ENCODE results near the gene TMEM53.
"Not testable (repeated sequence)": the region's sequence is repeated elsewhere in the genome, so short reads cannot be mapped to it uniquely, and the experiment has no call there.

Gene TMEM53

GRCh38 chr1:44675186-44675585 lies 905 bp upstream of the TMEM53 start:
- no peak for DNase-seq (ENCODE audit: insufficient read length, low spot score)
- FAIRE-seq, result no peak

DNA sequence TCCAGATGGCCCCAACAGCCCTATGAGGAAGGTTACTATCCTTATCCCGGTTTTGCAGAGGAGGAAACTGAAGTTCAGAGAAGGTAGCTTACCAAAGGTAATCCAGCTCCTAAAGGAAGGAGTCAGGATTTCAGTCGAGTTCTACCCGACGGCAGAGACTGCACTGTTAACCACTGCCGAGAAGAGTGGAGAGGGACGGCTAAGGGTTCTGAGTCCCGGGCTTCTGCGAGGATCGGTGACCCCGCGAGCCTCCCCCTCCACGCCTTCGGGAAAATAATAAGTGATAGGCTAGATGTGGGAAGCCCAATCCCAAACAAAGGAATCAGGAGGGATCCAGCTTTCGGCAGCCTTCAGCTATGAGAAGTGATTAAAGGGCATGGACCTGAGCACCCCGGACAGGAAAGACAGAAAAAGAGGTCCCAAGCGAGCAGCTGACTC lies 587 bp downstream of the TMEM53 start:
- FAIRE-seq (no peak), DNase-seq (ENCODE audit: insufficient read length, low spot score) (no peak)

DNA sequence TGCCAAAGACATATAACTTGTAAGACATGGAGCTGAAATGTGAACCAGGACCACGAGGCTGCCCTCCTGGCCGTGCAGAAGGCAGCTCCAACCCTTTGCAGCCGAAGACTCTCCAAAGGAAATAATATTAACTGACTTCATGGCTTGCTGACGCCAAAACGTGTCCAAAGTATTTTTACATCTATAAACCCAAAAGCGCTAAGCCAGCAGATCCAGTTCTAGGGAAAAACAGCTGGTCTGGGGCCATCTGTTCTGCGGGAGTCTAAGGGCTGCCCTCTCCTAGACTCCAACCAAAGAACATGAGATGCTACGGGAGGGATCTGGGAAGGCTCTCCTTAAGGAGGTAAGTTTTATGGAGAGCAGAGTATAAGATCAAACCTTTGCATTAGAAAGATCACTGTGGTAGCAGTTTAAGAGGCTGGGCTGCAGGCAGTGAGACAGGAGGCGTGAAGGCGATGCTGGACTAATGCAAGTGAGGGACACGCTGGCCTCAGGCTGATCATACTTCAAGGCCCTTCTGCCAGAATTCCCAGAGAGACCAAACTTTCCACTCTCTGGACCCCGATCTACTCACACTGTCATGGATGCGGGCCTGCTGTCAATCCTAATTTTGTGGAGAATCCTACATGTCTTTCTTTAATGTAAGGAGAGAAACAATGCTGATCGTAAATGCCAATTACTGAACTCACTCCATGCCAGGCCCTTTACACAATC lies 1.2 kb downstream of the TMEM53 start:
- FAIRE-seq, result peak; percentile 14
- DNase-seq (ENCODE audit: insufficient read length, low spot score), result no peak

DNA sequence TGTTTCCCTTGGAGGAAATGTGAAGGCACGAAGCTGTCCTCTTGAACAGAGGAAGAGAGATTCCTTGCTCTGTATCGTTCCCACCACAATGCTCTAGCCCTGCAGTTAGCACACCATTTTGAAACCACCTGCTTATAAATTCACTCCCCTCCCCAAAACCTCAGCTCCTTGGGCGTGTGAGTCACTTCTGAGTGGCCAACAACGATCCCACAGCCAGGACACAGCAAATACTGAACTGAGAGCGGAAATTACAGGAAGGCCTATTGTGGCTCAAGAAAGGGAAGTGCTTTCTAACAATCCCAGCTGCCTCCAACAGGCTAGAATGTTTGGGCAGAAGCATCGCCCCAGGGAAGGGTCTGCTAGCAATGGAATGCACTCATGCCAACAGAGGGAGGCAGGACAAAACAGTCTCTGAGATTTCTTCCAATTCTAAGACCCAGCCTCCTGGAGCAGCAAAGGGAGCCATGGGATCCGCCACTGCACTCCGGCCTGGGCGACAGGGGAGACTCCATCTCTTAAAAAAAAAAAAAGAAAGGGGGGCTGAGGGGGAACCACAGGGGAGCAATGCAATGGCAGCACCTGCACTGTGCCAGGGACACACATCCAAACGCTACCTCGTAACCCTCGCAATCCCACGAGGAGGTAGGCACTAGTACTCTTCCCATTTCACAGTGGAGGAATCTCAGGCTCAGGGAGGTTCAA lies 1.9 kb downstream of the TMEM53 start:
- DNase-seq (ENCODE audit: insufficient read length, low spot score), result no peak

GRCh38 chr1:44670751-44671640 lies 3.3 kb downstream of the TMEM53 start:
- DNase-seq (ENCODE audit: insufficient read length, low spot score) (no peak), FAIRE-seq (no peak)

More for the DNA sequence above, 1.9 kb downstream of the TMEM53 start:
- peak; percentile 86 for FAIRE-seq

DNA sequence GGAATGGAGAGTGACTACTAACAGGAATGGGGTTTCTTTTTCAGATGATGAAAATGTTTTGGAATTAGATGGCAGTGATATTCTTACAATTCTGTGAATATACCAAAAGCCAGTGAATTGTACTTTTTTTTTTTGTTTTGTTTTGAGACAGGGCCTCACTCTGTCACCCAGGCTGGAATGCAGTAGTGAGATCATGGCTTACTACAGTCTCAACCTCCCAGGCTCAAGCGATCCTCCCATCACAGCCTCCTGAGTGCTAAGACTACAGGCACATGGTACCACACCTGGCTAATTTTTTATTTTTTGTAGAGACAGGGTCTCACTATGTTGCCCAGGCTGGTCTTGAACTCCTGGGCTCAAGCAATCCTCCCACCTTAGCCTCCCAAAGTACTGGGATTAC lies 7.6 kb downstream of the TMEM53 start:
- FAIRE-seq; DNase-seq (ENCODE audit: insufficient read length, low spot score): not testable (repeated sequence)

- no peak for DNase-seq (ENCODE audit: insufficient read length, low spot score)
- peak; percentile 83 for FAIRE-seq
Observed at GRCh38 chr1:44664730-44665370, 9.4 kb downstream of the TMEM53 start.

DNA sequence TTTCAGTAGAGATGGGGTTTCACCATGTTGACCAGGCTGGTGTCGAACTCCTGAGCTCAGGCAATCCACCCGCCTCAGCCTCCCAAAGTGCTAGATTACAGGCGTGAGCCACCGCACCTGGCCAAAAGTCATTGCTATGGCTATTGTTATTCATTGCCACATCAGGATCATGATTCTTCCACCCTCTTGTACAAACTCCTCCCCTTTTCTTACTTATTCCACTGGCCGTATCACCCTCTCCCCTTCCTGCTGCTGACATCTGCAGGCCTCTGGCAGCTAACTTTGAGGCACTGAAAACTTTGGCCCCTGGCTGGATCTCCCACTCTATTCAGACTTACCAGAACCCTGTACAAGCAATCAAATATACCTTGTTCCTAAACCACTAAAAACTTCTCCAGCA lies 10.9 kb downstream of the TMEM53 start:
- FAIRE-seq (no peak), DNase-seq (ENCODE audit: insufficient read length, low spot score) (no peak)

DNA sequence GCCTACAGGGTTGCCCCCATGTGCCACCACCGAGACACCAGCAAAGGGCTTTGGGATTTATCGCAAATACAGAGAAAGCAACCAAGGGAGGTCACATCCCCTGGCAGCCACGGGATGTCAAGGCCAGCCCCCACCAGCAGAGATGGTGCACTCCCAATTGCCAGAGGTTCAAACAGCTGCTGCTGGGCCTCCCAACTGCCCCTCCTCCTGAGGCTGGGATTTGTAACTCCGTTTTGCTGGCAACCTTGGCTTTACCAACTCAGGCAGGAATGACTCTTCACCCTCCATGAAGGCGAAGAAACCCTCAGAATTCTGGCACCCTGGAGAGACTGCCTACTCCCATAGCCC lies 11.6 kb downstream of the TMEM53 start:
- DNase-seq (ENCODE audit: insufficient read length, low spot score) (no peak), FAIRE-seq (no peak)

- DNase-seq (ENCODE audit: insufficient read length, low spot score), result no peak
- no peak for FAIRE-seq
Observed at GRCh38 chr1:44661781-44662682, 12.2 kb downstream of the TMEM53 start.

DNA sequence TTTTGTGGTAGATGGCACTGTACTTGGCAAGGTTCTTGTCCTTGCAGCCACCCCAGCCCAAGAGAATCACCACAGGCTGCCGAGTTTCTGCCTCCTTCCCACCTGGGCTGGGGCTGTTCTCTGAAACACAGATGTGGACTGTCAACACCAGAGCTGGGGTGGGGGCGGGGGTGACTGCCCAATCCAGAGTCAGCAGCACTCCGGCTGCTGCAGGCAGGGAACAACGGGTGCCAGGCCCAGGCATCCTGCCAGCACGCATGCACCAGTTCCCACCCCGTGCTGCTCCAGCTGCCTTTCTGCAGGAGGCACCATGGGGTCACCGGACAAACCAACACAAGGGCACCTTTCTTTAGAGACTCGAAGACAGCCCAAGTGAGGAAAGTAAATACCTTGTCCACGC lies 14.1 kb downstream of the TMEM53 start:
- FAIRE-seq (no peak), DNase-seq (ENCODE audit: insufficient read length, low spot score) (no peak)

DNA sequence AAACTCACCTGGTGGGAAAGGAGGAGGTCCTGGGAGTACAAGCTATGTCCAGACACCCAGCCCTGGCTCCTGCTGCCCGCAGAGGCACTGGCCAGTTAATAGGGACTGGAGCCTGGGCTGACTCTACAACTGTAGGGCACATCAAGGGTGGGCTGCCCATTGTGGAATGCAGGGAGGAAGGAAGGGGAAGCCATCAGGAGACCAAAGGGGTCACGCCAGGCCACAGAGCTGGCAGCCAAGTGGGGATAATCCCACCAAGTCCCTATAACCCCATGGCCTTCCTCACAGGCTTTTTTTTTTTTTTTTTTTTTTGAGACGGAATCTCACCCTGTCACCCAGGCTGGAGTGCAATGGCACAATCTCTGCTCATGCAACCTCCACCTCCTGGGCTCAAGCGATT lies 14.7 kb downstream of the TMEM53 start:
- no peak for FAIRE-seq

DNA sequence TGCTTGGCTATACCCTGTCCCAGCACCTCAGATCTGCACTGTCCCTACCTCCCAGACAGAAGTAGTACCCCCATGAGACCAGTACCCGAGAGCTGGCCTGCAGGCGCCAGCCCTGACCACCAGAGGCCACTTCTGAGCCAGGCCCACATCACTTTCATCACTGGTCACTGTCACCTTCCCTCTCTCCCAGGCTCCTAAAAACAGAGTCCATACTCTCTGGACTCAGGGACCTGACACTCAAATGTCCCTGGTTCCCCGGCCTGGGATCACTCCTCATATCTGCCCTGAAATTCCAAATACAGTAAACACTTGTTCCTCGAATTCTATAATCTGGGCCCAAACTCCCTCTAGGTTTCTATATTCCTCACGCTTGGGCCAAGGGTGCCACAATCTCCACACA lies 18.7 kb downstream of the TMEM53 start:
- no peak for FAIRE-seq
- no peak for DNase-seq (ENCODE audit: insufficient read length, low spot score)

More for the DNA sequence above, 14.7 kb downstream of the TMEM53 start:
- DNase-seq (ENCODE audit: insufficient read length, low spot score), result no peak

DNA sequence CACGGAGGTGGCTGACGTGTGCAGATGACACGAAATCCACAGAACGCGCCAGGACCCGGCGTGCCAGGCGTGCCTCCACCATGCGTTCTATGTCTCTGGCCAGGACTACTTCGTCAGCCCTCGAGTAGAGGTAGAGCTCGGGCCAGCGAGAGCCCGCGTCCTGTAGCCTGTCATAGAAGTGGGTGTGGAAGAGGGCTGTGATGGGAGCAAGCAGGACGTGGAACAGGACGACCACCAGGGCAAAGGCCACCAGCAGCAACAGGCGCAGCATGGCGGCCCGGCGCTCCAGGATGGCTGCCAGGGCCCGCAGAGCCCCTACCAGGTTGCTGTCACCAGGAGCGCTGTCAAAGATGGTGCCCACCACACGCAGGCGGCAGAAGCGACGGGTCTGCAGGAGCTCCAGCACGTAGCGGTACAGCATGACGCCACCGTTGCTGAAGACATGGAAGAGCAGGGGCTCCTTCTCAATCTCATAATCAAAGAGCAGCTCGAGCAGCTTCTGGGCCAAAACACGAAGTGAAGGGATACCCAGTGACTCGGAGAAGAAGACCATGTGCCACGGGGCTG lies 19.6 kb downstream of the TMEM53 start:
- FAIRE-seq, result no peak

GRCh38 chr1:44653107-44653964 lies 20.9 kb downstream of the TMEM53 start:
- DNase-seq (ENCODE audit: insufficient read length, low spot score), result no peak
- no peak for FAIRE-seq

More for the DNA sequence above, 19.6 kb downstream of the TMEM53 start:
- DNase-seq (ENCODE audit: insufficient read length, low spot score), result no peak

- peak; percentile 89 for FAIRE-seq
- peak; percentile 89 for DNase-seq (ENCODE audit: insufficient read length, low spot score)
Observed at GRCh38 chr1:44652445-44653106, 21.7 kb downstream of the TMEM53 start.

- DNase-seq (ENCODE audit: insufficient read length, low spot score), result no peak
- no peak for FAIRE-seq
Observed at GRCh38 chr1:44651069-44651468, 23.2 kb downstream of the TMEM53 start.

Measured in GM19239 (cell line).